K562 (cell line): ENCODE results near the gene WDR31. TPM values are rescaled to one million over a fixed set of nuclear protein-coding genes. Genes with fewer than 3 reads are reported as not detected.

Source experiments
- CCAR2 ChIP-seq: fragments of 200-400 bp; formaldehyde crosslinking; IDR thresholded peaks from 2 replicates; pipeline ENCODE4 v1.6.1; 2017; ENCODE audit warnings: mild to moderate bottlenecking, low read depth, low read length
- KDM4B ChIP-seq, 2 experiments: fragments of 450-650 bp in 1 of 2; sonication (generic) in 1 of 2; IDR thresholded peaks; 2 replicates each; pipeline ENCODE4 v1.6.1; 2016 to 2017; ENCODE audit warnings: borderline replicate concordance in 2 of 2, antibody characterized with exemption in 1 of 2, low read depth in 1 of 2, mild to moderate bottlenecking in 1 of 2
- MCM3 ChIP-seq: fragments of 450-650 bp; IDR thresholded peaks from 2 replicates; pipeline ENCODE4 v1.6.1; 2016
- PHF8 ChIP-seq: fragments of 200-600 bp; sonication (generic); IDR thresholded peaks from 2 replicates; pipeline ENCODE4 v1.6.1; 2012; ENCODE audit warnings: mixed run types, mild to moderate bottlenecking, inconsistent platforms, low read length, moderate library complexity, borderline replicate concordance
- PREB ChIP-seq: sonication (generic); formaldehyde crosslinking; IDR thresholded peaks from 2 replicates; pipeline ENCODE4 v1.8.1; 2023; ENCODE audit warnings: mild to moderate bottlenecking, missing genetic modification reagents
- SAFB2 ChIP-seq: fragments of 200-400 bp; formaldehyde crosslinking; IDR thresholded peaks from 2 replicates; pipeline ENCODE4 v1.6.1; 2018; ENCODE audit warnings: borderline replicate concordance, low read length, low read depth, moderate library complexity; ENCODE audit not compliant: severe bottlenecking
- TOE1 ChIP-seq, 2 experiments: fragments of 450-650 bp in 1 of 2; sonication (generic) in 1 of 2; formaldehyde crosslinking in 1 of 2; IDR thresholded peaks; 2 replicates each; pipeline versions ENCODE4 v1.7.1 to v1.8.0; 2016 to 2022; ENCODE audit warnings: borderline replicate concordance in 2 of 2, mild to moderate bottlenecking in 2 of 2, antibody characterized with exemption in 1 of 2, inconsistent platforms in 1 of 2, low read depth in 1 of 2, missing genetic modification reagents in 1 of 2, moderate library complexity in 1 of 2
- ZNF133 ChIP-seq: fragments of 250-450 bp; sonication (Bioruptor Pico); IDR thresholded peaks from 2 replicates; pipeline ENCODE4 v1.4.0; 2020; ENCODE audit warnings: mild to moderate bottlenecking
- polyA plus RNA-seq, 8 experiments: library from polyadenylated mRNA; depleted of rRNA in 4 of 8; stranded (reverse) in 5 of 8; unstranded in 3 of 8; fragments of >200 nt; fragmentation: Nextera tagmentation in 2 of 8; fragmentation: Illumina TruSeq in 1 of 8; extraction: Ambion mirVana in 2 of 8; extraction: Trizol in 1 of 8; gene quantifications; 2 replicates each; pipeline versions ENCODE4 v1.2.1 to v1.2.3, GENCODE V29; 2011 to 2014; ENCODE audit warnings: inconsistent platforms in 1 of 8, missing spikeins in 1 of 8
- total RNA-seq, 7 experiments: library from RNA; depleted of rRNA in 6 of 7; stranded (reverse); fragments of >200 nt in 6 of 7; fragmentation: Illumina TruSeq in 2 of 7; extraction: Trizol in 2 of 7; gene quantifications; 2 replicates each; pipeline versions ENCODE4 v1.2.1 to v1.2.3, GENCODE V29; 2011 to 2021; ENCODE audit warnings: low replicate concordance in 1 of 7

Gene WDR31
- total and polyA plus RNA-seq, 9 of the 15 experiments (the other 6 are each of a cell fraction or from before 2014, with no cell fraction given), result 0.35 to 1.8 (median 0.95) TPM

- TF ChIP-seq TOE1 (IDR thresholded peaks at IDR 0.05; ENCODE audit: borderline replicate concordance) (no peak), TOE1 (CRISPR knock-in tag; IDR thresholded peaks at IDR 0.05; ENCODE audit: borderline replicate concordance, low read depth) (no peak), CCAR2 (no peak), KDM4B (IDR thresholded peaks at IDR 0.05; ENCODE audit: borderline replicate concordance in 2 of 2, low read depth in 1 of 2) (no peak), ZNF133 (no peak), SAFB2 (no peak), PHF8 (no peak), MCM3 (no peak), PREB (CRISPR knock-in tag) (no peak)
These were observed 10.1 kb upstream of the WDR31 start (continued) for GRCh38 chr9:113350107-113350661.
